DND-41 (cell line): Measurements from ENCODE around the gene NLRP2B.

Experiments used
- EZH2 ChIP-seq: IDR thresholded peaks from 3 replicates; pipeline ENCODE4 v1.6.1; 2012; ENCODE audit warnings: borderline replicate concordance, low read depth, mild to moderate bottlenecking, moderate library complexity, low read length, inconsistent platforms; ENCODE audit not compliant: severe bottlenecking
- TF ChIP-seq, protein P1 (sequence below): IDR thresholded peaks from 2 replicates; pipeline ENCODE4 v1.5.1; 2012; ENCODE audit warnings: borderline replicate concordance, low read length, moderate library complexity, mild to moderate bottlenecking; ENCODE audit not compliant: poor library complexity, severe bottlenecking; ENCODE audit errors: extremely low read depth

DNA sequence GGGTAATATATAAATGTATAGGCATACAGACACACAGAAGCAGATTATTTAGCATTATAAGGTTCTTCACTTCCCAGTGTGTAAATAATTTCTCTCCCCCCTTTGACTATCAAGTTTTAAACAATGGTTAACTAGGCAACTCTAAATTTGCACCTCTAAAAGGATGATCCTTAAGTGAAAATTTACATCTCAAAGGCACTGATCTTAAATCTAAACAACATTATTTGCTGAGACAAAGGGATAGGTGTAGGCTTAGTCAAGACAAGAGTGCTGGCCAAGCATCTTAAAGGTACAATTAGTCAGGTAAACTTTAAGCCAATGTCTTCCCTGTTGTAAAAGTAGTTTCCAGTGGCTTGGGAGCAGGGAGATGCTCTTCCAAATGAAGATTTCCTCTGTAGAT lies 33.0 kb downstream of the NLRP2B start:
- TF ChIP-seq, protein P1, sequence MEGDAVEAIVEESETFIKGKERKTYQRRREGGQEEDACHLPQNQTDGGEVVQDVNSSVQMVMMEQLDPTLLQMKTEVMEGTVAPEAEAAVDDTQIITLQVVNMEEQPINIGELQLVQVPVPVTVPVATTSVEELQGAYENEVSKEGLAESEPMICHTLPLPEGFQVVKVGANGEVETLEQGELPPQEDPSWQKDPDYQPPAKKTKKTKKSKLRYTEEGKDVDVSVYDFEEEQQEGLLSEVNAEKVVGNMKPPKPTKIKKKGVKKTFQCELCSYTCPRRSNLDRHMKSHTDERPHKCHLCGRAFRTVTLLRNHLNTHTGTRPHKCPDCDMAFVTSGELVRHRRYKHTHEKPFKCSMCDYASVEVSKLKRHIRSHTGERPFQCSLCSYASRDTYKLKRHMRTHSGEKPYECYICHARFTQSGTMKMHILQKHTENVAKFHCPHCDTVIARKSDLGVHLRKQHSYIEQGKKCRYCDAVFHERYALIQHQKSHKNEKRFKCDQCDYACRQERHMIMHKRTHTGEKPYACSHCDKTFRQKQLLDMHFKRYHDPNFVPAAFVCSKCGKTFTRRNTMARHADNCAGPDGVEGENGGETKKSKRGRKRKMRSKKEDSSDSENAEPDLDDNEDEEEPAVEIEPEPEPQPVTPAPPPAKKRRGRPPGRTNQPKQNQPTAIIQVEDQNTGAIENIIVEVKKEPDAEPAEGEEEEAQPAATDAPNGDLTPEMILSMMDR = no peak
- no peak for TF ChIP-seq EZH2
